A549 (cell line): ENCODE data around the gene RAMP1.

Experiments used
- CEBPB ChIP-seq, 2 experiments: fragments of >200 bp in 1 of 2; sonication (Bioruptor Twin) in 1 of 2; formaldehyde crosslinking in 1 of 2; IDR thresholded peaks; 2 replicates each; pipeline ENCODE4 v1.6.1; 2012 to 2016
- EP300 ChIP-seq, 2 experiments: fragments of >200 bp; sonication (Bioruptor Twin); formaldehyde crosslinking; IDR thresholded peaks; 2 replicates in 1 of 2; 3 replicates in 1 of 2; pipeline ENCODE4 v1.6.1; 2016 to 2017
- HDAC2 ChIP-seq: fragments of 200-600 bp; sonication (generic); IDR thresholded peaks from 2 replicates; pipeline ENCODE4 v1.6.1; 2016
- JUN ChIP-seq, 2 experiments: fragments of >200 bp; sonication (Bioruptor Twin); formaldehyde crosslinking; IDR thresholded peaks; 2 replicates in 1 of 2; 3 replicates in 1 of 2; pipeline ENCODE4 v1.6.1; 2016 to 2017
- MAFK ChIP-seq: fragments of 450-650 bp; IDR thresholded peaks from 2 replicates; pipeline ENCODE4 v1.6.1; 2014; ENCODE audit not compliant: partially characterized antibody
- NPAS2 ChIP-seq: fragments of 250-450 bp; sonication (Bioruptor Pico); IDR thresholded peaks from 2 replicates; pipeline ENCODE4 v1.8.0; 2022; ENCODE audit warnings: mild to moderate bottlenecking, moderate library complexity, borderline replicate concordance
- POLR2A ChIP-seq: IDR thresholded peaks from 2 replicates; pipeline ENCODE4 v1.6.1; 2012; ENCODE audit warnings: mild to moderate bottlenecking, low read length
- RCOR1 ChIP-seq: fragments of 150-350 bp; IDR thresholded peaks from 2 replicates; pipeline ENCODE4 v1.6.1; 2014; ENCODE audit warnings: antibody characterized with exemption, low read length, low read depth
- RFX5 ChIP-seq: fragments of 450-650 bp; IDR thresholded peaks from 2 replicates; pipeline ENCODE4 v1.7.1; 2014; ENCODE audit warnings: antibody characterized with exemption, mild to moderate bottlenecking, moderate library complexity
- TF ChIP-seq, protein P1 (sequence below): fragments of >200 bp; sonication (Bioruptor Twin); formaldehyde crosslinking; IDR thresholded peaks from 3 replicates; pipeline ENCODE4 v1.5.1; 2016
- TF ChIP-seq, protein P2 (sequence below): IDR thresholded peaks from 2 replicates; pipeline ENCODE4 v1.6.1; 2012
- TF ChIP-seq, protein P3 (sequence below): fragments of 200-600 bp; sonication (generic); IDR thresholded peaks from 2 replicates; pipeline ENCODE4 v1.6.1; 2016; ENCODE audit warnings: antibody characterized with exemption, mild to moderate bottlenecking, moderate library complexity
- TF ChIP-seq, protein P4 (sequence below): fragments of >200 bp; sonication (Bioruptor Twin); formaldehyde crosslinking; IDR thresholded peaks from 3 replicates; pipeline ENCODE4 v1.6.1; 2016

DNA sequence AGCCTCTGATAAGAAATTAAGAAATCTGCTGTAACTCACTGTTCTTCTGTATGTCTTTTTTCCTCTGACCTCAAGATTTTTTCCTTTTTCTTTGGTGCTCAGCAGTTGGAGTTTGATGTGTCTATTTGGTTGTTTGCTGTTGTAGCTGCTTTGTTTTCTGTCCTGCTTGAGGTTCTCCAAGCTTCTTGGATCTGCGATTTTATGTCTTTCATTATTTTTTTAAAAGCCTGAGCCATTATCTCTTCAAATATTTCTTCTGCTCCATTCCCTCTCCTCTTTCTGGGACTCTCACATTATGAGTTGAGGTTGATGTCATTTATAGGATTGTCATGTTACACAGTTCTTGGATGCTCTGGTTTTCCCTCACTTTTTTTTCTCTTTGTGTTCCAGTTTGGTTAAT, 47.7 kb downstream of the RAMP1 start:
- TF ChIP-seq, protein P1, sequence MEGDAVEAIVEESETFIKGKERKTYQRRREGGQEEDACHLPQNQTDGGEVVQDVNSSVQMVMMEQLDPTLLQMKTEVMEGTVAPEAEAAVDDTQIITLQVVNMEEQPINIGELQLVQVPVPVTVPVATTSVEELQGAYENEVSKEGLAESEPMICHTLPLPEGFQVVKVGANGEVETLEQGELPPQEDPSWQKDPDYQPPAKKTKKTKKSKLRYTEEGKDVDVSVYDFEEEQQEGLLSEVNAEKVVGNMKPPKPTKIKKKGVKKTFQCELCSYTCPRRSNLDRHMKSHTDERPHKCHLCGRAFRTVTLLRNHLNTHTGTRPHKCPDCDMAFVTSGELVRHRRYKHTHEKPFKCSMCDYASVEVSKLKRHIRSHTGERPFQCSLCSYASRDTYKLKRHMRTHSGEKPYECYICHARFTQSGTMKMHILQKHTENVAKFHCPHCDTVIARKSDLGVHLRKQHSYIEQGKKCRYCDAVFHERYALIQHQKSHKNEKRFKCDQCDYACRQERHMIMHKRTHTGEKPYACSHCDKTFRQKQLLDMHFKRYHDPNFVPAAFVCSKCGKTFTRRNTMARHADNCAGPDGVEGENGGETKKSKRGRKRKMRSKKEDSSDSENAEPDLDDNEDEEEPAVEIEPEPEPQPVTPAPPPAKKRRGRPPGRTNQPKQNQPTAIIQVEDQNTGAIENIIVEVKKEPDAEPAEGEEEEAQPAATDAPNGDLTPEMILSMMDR: no peak
- TF ChIP-seq RCOR1 (no peak), POLR2A (no peak), RFX5 (no peak), EP300 (IDR thresholded peaks at IDR 0.05) (no peak), CEBPB (IDR thresholded peaks at IDR 0.05) (no peak), NPAS2 (CRISPR knock-in tag) (no peak), HDAC2 (no peak), MAFK (no peak), JUN (IDR thresholded peaks at IDR 0.05) (no peak)
- TF ChIP-seq, protein P2, sequence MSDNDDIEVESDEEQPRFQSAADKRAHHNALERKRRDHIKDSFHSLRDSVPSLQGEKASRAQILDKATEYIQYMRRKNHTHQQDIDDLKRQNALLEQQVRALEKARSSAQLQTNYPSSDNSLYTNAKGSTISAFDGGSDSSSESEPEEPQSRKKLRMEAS: no peak
- TF ChIP-seq, protein P3, sequence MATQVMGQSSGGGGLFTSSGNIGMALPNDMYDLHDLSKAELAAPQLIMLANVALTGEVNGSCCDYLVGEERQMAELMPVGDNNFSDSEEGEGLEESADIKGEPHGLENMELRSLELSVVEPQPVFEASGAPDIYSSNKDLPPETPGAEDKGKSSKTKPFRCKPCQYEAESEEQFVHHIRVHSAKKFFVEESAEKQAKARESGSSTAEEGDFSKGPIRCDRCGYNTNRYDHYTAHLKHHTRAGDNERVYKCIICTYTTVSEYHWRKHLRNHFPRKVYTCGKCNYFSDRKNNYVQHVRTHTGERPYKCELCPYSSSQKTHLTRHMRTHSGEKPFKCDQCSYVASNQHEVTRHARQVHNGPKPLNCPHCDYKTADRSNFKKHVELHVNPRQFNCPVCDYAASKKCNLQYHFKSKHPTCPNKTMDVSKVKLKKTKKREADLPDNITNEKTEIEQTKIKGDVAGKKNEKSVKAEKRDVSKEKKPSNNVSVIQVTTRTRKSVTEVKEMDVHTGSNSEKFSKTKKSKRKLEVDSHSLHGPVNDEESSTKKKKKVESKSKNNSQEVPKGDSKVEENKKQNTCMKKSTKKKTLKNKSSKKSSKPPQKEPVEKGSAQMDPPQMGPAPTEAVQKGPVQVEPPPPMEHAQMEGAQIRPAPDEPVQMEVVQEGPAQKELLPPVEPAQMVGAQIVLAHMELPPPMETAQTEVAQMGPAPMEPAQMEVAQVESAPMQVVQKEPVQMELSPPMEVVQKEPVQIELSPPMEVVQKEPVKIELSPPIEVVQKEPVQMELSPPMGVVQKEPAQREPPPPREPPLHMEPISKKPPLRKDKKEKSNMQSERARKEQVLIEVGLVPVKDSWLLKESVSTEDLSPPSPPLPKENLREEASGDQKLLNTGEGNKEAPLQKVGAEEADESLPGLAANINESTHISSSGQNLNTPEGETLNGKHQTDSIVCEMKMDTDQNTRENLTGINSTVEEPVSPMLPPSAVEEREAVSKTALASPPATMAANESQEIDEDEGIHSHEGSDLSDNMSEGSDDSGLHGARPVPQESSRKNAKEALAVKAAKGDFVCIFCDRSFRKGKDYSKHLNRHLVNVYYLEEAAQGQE: no peak
- TF ChIP-seq, protein P4, sequence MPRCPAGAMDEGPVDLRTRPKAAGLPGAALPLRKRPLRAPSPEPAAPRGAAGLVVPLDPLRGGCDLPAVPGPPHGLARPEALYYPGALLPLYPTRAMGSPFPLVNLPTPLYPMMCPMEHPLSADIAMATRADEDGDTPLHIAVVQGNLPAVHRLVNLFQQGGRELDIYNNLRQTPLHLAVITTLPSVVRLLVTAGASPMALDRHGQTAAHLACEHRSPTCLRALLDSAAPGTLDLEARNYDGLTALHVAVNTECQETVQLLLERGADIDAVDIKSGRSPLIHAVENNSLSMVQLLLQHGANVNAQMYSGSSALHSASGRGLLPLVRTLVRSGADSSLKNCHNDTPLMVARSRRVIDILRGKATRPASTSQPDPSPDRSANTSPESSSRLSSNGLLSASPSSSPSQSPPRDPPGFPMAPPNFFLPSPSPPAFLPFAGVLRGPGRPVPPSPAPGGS: no peak
